ENCODE results near the gene MIEF2.
"Not testable (repeated sequence)": the region's sequence is repeated elsewhere in the genome, so short reads cannot be mapped to it uniquely, and the experiment has no call there.

Gene MIEF2

DNA sequence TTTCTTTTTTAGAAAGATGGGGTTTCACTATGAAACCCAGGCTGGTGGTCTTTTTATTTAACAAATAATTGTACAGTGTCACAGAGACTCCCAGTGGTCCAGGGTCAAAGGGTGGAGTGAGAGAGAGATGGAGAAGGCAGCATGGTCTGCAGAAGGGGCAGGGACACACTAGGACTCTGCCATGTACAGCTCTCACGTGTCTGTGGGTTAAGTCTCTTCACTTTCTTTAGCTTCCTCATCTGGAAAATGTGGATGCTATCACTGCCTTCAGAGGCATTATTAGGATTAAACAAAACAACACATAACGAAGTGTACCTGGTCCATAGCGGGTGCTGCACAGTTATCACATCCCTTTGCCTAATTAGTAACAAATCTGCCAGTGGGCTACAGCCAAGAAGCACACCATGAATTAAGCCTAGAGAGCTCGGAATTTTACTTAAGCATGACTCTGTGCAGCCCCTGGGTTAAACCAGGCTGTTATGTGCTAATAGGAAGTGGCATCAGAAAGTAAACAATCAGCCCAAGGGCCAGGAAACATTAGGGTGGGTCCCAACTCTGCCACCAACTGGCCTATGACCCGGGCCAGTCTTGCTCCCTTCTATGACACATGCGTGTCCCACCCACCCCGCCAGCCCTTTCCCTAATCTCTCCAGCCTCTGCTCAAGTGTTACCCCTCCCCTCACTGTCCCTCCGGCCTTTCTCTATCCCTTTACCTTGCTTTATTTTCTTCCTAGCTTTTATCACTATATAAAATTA lies 40.4 kb downstream of the MIEF2 start:
- DNase-seq = no peak

- not testable (repeated sequence) for DNase-seq
Observed at GRCh38 chr17:18303206-18303605, 42.7 kb downstream of the MIEF2 start.

DNA sequence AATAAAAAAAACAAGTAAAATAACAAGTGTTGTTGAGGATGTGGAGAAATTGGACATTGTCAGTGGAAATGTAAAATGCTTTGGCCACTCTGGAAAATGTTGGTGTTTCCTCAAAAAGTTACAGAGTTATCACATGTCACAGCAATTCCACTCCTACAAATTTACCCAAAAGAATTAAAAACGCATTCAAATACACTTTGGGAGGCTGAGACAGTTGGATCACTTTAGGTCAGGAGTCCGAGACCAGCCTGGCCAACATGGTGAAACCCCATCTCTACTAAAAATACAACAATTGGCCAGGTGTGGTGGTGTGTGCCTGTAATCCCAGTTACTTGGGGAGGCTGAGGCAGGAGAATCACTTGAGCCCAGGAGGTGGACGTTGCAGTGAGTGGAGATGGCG lies 48.7 kb downstream of the MIEF2 start:
- DNase-seq = no peak

DNA sequence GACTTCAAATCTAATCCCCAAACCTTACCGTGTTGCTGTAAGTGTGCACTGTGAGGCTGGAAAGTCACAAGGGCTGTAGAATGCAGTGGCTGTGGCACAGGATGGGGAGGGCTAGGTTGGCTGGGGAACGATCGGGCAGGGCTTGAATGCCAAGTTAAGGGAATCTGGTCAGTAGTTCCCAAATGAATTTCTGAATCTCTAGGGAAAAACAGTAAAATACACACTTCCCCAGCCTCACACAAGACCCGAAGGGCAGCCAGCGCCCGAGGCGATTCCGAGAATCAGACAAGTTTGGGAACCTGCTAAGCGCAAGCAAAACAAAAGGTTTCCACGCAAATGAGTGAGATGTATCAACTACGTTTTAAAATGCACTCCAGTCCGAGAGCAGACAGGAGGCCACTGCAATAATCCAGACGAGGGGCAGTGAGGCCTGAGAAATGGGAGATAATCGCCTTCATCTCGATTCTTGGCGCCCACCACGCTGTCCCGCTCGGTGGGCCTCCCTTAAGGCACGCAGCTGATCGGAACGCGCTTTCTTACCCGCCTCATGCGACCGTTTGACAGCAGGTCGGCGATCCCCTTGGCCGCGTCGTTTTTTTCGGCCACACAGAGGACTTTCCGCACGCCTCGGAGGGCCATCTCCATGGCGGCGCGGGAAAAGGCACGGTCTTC lies 53.7 kb downstream of the MIEF2 start:
- DNase-seq = peak; percentile 7

GRCh38 chr17:18314731-18315561 lies 54.5 kb downstream of the MIEF2 start, which contains the start of the genes SMCR8 and TOP3A:
Gene SMCR8 (plus strand): TSS chr17:18315293. CDS start chr17:18315790, 497 bp downstream.
Gene TOP3A (minus strand): TSS chr17:18314994. CDS start chr17:18314778, 216 bp downstream.
- DNase-seq = peak; percentile 99

DNA sequence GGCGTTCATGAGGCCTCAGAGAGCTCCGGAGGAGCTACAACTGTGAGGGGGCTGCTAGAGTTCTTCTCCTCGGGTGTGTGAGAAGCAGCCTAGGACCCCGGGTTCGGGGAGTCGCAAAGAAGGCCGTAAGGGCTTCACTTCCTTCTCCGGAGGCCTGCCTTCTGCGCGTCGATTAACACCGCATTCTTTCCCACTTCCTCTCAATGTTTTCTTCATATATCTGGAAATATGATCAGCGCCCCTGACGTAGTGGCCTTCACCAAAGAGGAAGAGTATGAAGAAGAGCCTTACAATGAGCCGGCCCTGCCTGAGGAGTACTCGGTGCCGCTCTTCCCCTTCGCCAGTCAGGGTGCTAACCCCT lies 55.1 kb downstream of the MIEF2 start:
- DNase-seq = no peak

DNA sequence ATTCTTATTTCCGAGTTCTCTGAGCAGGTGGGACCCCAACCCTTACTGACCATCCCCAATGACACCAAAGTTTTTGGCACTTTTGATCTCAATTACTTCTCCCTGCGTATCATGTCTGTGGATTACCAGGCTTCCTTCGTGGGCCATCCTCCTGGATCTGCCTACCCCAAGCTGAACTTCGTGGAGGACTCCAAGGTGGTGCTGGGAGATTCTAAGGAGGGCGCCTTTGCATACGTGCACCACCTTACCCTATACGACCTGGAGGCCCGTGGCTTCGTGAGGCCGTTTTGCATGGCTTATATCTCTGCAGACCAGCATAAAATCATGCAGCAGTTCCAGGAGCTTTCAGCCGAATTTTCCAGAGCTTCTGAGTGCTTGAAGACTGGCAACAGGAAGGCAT lies 55.5 kb downstream of the MIEF2 start:
- DNase-seq = no peak
